Transverse colon (tissue), 4 donors: ENCODE measurements around the gene DYNC1H1. TPM values are rescaled to one million over a fixed set of nuclear protein-coding genes. Genes with fewer than 3 reads are reported as not detected.
"Not testable (repeated sequence)": the region's sequence is repeated elsewhere in the genome, so short reads cannot be mapped to it uniquely, and the experiment has no call there.

Experiments used
- DNase-seq: peaks from one replicate; pipeline ENCODE4 v3.0.0-alpha.2; 2019
- H3K27ac ChIP-seq, 4 donors: fragments of 200-600 bp; sonication (generic); 2 replicates each; pipeline ENCODE4 v1.5.1; 2016 to 2018; ENCODE audit warnings: inconsistent platforms in 4 of 4
- H3K27me3 ChIP-seq: fragments of 200-600 bp; sonication (generic); 2 replicates; pipeline ENCODE4 v1.5.1; 2017; ENCODE audit warnings: inconsistent platforms
- H3K36me3 ChIP-seq, 4 donors: fragments of 200-600 bp; sonication (generic); 2 replicates each; pipeline ENCODE4 v1.5.1; 2017 to 2019; ENCODE audit warnings: inconsistent platforms in 4 of 4
- H3K4me1 ChIP-seq, 4 donors: fragments of 200-600 bp; sonication (generic); 2 replicates each; pipeline ENCODE4 v1.5.1; 2017 to 2020; ENCODE audit warnings: inconsistent platforms in 4 of 4
- H3K4me3 ChIP-seq, 4 donors: fragments of 200-600 bp; sonication (generic); 1 replicate in 1 of 4; 2 replicates in 3 of 4; pipeline versions ENCODE4 v1.5.1 to v1.6.1; 2017 to 2019; ENCODE audit warnings: inconsistent platforms in 4 of 4
- H3K9me3 ChIP-seq, 2 donors: fragments of 200-600 bp; sonication (generic); 2 replicates each; pipeline ENCODE4 v1.5.1; 2017 to 2019; ENCODE audit warnings: inconsistent platforms in 2 of 2
- CTCF ChIP-seq, 5 experiments: fragments of 200-600 bp in 3 of 5; fragments of 450-650 bp in 2 of 5; sonication (generic) in 3 of 5; IDR thresholded peaks; 1 replicate in 2 of 5; 2 replicates in 3 of 5; pipeline ENCODE4 v1.5.1; 2016 to 2017; ENCODE audit warnings: antibody characterized with exemption in 5 of 5, inconsistent platforms in 3 of 5, mild to moderate bottlenecking in 2 of 5, moderate library complexity in 1 of 5
- EP300 ChIP-seq: sonication (generic); formaldehyde crosslinking; IDR thresholded peaks from one replicate; pipeline ENCODE4 v1.6.1; 2017; ENCODE audit warnings: antibody characterized with exemption, low read depth
- POLR2A ChIP-seq: fragments of 450-650 bp; IDR thresholded peaks from one replicate; pipeline ENCODE4 v1.6.1; 2016; ENCODE audit warnings: antibody characterized with exemption, mild to moderate bottlenecking, moderate library complexity
- POLR2AphosphoS5 ChIP-seq, 3 donors: sonication (generic); formaldehyde crosslinking; IDR thresholded peaks; one replicate each; pipeline ENCODE4 v1.6.1; 2016; ENCODE audit warnings: antibody characterized with exemption in 3 of 3
- WGBS, 2 donors: methylation state at CpG; one replicate each; pipeline ENCODE4 v1.1.5; 2018; ENCODE audit warnings: low coverage in 1 of 2; 5-methylcytosine and 5-hydroxymethylcytosine counted together
- in situ Hi-C, 4 donors: fragments of 200-750 bp; cut with MboI; loops; one replicate each; pipeline versions ENCODE4 v1.15.0 to v1.15.1; 2017; ENCODE audit warnings: low sequenced_read_pairs in 3 of 4, low pct_ligation_motif_present in 1 of 4, low pct_unique_long_range_greater_than_20kb in 1 of 4
- intact Hi-C: fragments of 100-400 bp; cut with DNase I; formaldehyde crosslinking; loops from one replicate; pipeline ENCODE4 v1.15.1; 2023; ENCODE audit warnings: low total_unique reads
- total RNA-seq, 4 donors: library from RNA; depleted of rRNA; stranded (reverse); fragments of >200 nt; gene quantifications; one replicate each; pipeline ENCODE4 v1.1.0, GENCODE V29; 2016

Gene DYNC1H1
- total RNA-seq, 4 donors from 2014 or later, result 471 to 647 (median 482) TPM

GRCh38 chr14:102077382-102077709, 113.0 kb downstream of the DYNC1H1 start:
- Histone ChIP-seq H3K9me3 (no peaks in the 10 kb centered on the region), H3K36me3 (peaks cover 0 to 32% (median 14%) of the 10 kb centered on the region in 4 donors), H3K4me1 (peaks cover 0 to 3% (median under 1%) of the 10 kb centered on the region in 4 donors), H3K4me3 (no peak overlapping the region), H3K27ac (no peak overlapping the region), H3K27me3 (no peaks in the 10 kb centered on the region)
- WGBS, 2 donors, result 89 to 90% methylated on average over 2 to 5 of the region's 5 CpGs
- in situ Hi-C loops (no loop called here), intact Hi-C loops (no loop called here)
- no peak for DNase-seq
- TF ChIP-seq POLR2AphosphoS5 (IDR thresholded peaks at IDR 0.05) (no peak), CTCF (IDR thresholded peaks at IDR 0.05) (no peak), POLR2A (no peak), EP300 (no peak)

DNA sequence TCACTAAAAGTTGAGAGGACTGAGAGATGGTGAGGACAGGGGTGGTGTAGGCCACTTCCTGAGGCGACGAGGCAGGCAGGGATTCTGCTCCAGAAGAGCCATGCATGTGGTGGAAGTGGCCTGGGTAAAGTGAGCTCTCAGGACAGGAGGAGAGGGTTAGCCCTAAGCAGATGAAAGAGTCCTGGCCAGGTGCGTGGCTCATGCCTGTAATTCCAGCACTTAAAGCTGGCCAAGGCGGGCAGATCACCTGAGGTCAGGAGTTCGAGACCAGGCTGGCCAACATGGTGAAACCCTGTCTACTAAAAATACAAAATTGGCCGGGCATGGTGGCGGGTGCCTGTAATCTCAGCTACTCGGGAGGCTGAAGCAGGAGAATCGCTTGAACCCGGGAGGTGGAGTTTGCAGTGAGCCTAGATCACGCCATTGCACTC, 114.0 kb downstream of the DYNC1H1 start:
- Histone ChIP-seq H3K4me1 (peaks cover 6 to 10% (median 8%) of the 10 kb centered on the region in 4 donors), H3K36me3 (peaks cover 2 to 42% (median 21%) of the 10 kb centered on the region in 4 donors)
- H3K27me3 ChIP-seq, in situ Hi-C loops, intact Hi-C loops, H3K27ac ChIP-seq, H3K9me3 ChIP-seq, DNase-seq, H3K4me3 ChIP-seq: not testable (repeated sequence)
- 92 to 94% methylated on average over 8 to 11 of the region's 11 CpGs for WGBS, 2 donors

DNA sequence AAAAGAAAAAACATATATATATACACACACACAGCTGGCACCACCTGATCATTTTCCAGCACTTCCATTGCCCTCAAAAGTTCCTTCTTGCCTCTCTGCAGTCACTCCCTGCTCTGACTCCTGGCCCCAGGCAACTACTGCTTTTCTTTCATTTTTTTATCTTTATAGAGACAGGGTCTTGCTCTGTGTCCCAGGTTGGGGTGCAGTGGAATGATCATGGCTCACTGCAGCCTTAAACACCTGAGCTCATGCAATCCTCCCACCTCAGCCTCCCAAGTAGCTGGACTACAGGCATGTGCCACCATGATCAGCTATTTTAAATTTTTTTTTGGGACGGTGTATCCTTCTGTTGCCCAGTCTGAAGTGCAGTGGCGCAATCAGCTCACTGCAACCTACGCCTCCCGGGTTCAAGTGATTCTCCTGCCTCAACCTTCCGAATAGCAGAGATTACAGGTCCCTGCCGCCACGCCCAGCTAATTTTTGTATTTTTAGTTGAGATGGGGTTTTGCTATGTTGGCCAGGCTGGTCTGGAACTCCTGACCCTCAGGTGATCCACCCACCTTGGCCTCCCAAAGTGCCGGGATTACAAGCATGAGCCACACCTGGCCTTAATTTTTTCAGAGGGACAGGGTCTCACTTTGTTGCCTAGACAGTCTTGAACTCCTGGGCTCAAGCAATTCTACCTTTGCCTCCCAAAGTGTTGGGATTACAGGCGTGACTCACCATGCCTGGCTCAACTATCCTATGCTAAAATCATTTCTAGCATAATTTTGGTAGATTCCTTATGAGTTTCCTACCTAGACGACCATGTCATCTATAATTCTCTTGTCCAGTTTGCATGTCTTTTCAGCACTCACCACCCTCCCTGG, 114.7 kb downstream of the DYNC1H1 start:
- H3K9me3 ChIP-seq, result no peaks in the 10 kb centered on the region
- DNase-seq, result no peak
- in situ Hi-C loops (no loop called here), intact Hi-C loops (no loop called here)
- H3K4me3 ChIP-seq, result no peak overlapping the region
- no peaks in the 10 kb centered on the region for H3K27me3 ChIP-seq
- WGBS, 2 donors, result 90% methylated on average over 10 of the region's 10 CpGs; no CpG with 5 or more reads in 1 of the 2 donors
- no peak for TF ChIP-seq POLR2AphosphoS5 (IDR thresholded peaks at IDR 0.05)
- TF ChIP-seq CTCF (IDR thresholded peaks at IDR 0.05), result no peak
- TF ChIP-seq EP300, result no peak
- TF ChIP-seq POLR2A, result no peak
- peaks cover 7 to 17% (median 15%) of the 10 kb centered on the region in 4 donors for H3K4me1 ChIP-seq
- peaks cover 2 to 49% (median 24%) of the 10 kb centered on the region in 4 donors for H3K36me3 ChIP-seq
- no peak overlapping the region for H3K27ac ChIP-seq

- Histone ChIP-seq H3K27me3 (no peaks in the 10 kb centered on the region), H3K4me3 (no peak overlapping the region), H3K27ac (no peak overlapping the region), H3K4me1 (peaks cover 9 to 23% (median 20%) of the 10 kb centered on the region in 4 donors), H3K9me3 (no peaks in the 10 kb centered on the region), H3K36me3 (peaks cover 2 to 55% (median 28%) of the 10 kb centered on the region in 4 donors)
- no peak for TF ChIP-seq POLR2AphosphoS5 (IDR thresholded peaks at IDR 0.05)
- no peak for TF ChIP-seq CTCF (IDR thresholded peaks at IDR 0.05)
- no peak for TF ChIP-seq POLR2A
- no peak for TF ChIP-seq EP300
- intact Hi-C loops, result no loop called here
- DNase-seq, result no peak
- in situ Hi-C loops, result no loop called here
These were observed 115.3 kb downstream of the DYNC1H1 start for GRCh38 chr14:102079700-102079979.
